HepG2 (cell line): ENCODE measurements around the gene HES6. TPM values are rescaled to one million over a fixed set of nuclear protein-coding genes. Genes with fewer than 3 reads are reported as not detected.

Source experiments
- ELF1 ChIP-seq: sonication (generic); formaldehyde crosslinking; IDR thresholded peaks from 2 replicates; pipeline ENCODE4 v1.4.0; 2020; ENCODE audit warnings: missing genetic modification reagents
- GABPA ChIP-seq, 2 experiments: IDR thresholded peaks; 2 replicates each; pipeline ENCODE4 v1.6.1; 2011 to 2016; ENCODE audit warnings: low read depth in 2 of 2, low read length in 1 of 2, missing biosample characterization in 1 of 2, missing genetic modification characterization in 1 of 2
- GFI1 ChIP-seq: sonication (generic); formaldehyde crosslinking; IDR thresholded peaks from 2 replicates; pipeline ENCODE4 v1.5.0; 2020; ENCODE audit warnings: missing genetic modification reagents, mild to moderate bottlenecking, borderline replicate concordance
- NFKB2 ChIP-seq: sonication (generic); formaldehyde crosslinking; IDR thresholded peaks from 2 replicates; pipeline ENCODE4 v1.4.0; 2020; ENCODE audit warnings: missing genetic modification reagents, borderline replicate concordance
- NKX3-1 ChIP-seq: sonication (generic); formaldehyde crosslinking; IDR thresholded peaks from 2 replicates; pipeline ENCODE4 v1.5.0; 2020; ENCODE audit warnings: missing genetic modification reagents
- NR1H2 ChIP-seq: sonication (generic); formaldehyde crosslinking; IDR thresholded peaks from 2 replicates; pipeline ENCODE4 v1.8.1; 2022; ENCODE audit warnings: low read depth, missing genetic modification reagents, borderline replicate concordance
- REL ChIP-seq: sonication (generic); formaldehyde crosslinking; conservative IDR thresholded peaks from 2 replicates; pipeline ENCODE4 v1.8.0; 2022; ENCODE audit warnings: mild to moderate bottlenecking, missing genetic modification reagents, moderate library complexity
- SNAPC4 ChIP-seq: sonication (generic); formaldehyde crosslinking; IDR thresholded peaks from 2 replicates; pipeline ENCODE4 v1.4.0; 2020; ENCODE audit warnings: mild to moderate bottlenecking, missing genetic modification reagents
- STAG1 ChIP-seq: sonication (generic); formaldehyde crosslinking; IDR thresholded peaks from 2 replicates; pipeline ENCODE4 v1.4.0; 2020; ENCODE audit warnings: missing genetic modification reagents
- TAF15 ChIP-seq: fragments of 200-400 bp; formaldehyde crosslinking; IDR thresholded peaks from one replicate; pipeline ENCODE4 v1.6.1; 2018; ENCODE audit warnings: mild to moderate bottlenecking, low read depth, low read length; ENCODE audit not compliant: poor library complexity, severe bottlenecking
- ZBTB39 ChIP-seq: sonication (generic); formaldehyde crosslinking; IDR thresholded peaks from 2 replicates; pipeline ENCODE4 v1.5.0; 2020; ENCODE audit warnings: missing genetic modification reagents
- ZKSCAN1 ChIP-seq: fragments of 150-350 bp; IDR thresholded peaks from 2 replicates; pipeline ENCODE4 v1.6.1; 2014; ENCODE audit warnings: low read length
- ZNF24 ChIP-seq: fragments of 450-650 bp; IDR thresholded peaks from 2 replicates; pipeline ENCODE4 v1.6.1; 2017; ENCODE audit warnings: antibody characterized with exemption, mild to moderate bottlenecking
- ZNF569 ChIP-seq: sonication (generic); formaldehyde crosslinking; IDR thresholded peaks from 2 replicates; pipeline ENCODE4 v1.5.0; 2020; ENCODE audit warnings: mild to moderate bottlenecking, missing genetic modification reagents, moderate library complexity, borderline replicate concordance
- ZNF609 ChIP-seq: sonication (generic); formaldehyde crosslinking; IDR thresholded peaks from 2 replicates; pipeline ENCODE4 v1.4.0; 2020; ENCODE audit warnings: mild to moderate bottlenecking, missing genetic modification reagents, borderline replicate concordance
- ZSCAN21 ChIP-seq: sonication (generic); formaldehyde crosslinking; IDR thresholded peaks from 2 replicates; pipeline ENCODE4 v1.8.0; 2022; ENCODE audit warnings: mild to moderate bottlenecking, missing genetic modification reagents, moderate library complexity, borderline replicate concordance
- polyA plus RNA-seq, 8 experiments: library from polyadenylated mRNA; depleted of rRNA in 3 of 8; stranded (reverse) in 7 of 8; unstranded in 1 of 8; fragments of >200 nt; fragmentation: Illumina TruSeq in 4 of 8; extraction: Trizol in 4 of 8; gene quantifications; 2 replicates each; pipeline versions ENCODE4 v1.2.1 to v1.2.3, GENCODE V29; 2011 to 2016; ENCODE audit warnings: low read depth in 4 of 8, missing spikeins in 1 of 8, mixed read lengths in 1 of 8; ENCODE audit not compliant: insufficient read depth in 1 of 8
- total RNA-seq, 5 experiments: library from RNA; depleted of rRNA; stranded (reverse); fragments of >200 nt; fragmentation: Illumina TruSeq; extraction: Trizol; gene quantifications; 2 replicates each; pipeline ENCODE4 v1.2.3, GENCODE V29; 2016; ENCODE audit warnings: low read depth in 1 of 5

The HES6 gene
- total and polyA plus RNA-seq, 2 of the 13 experiments (the other 11 are each of a cell fraction or from before 2014, with no cell fraction given), result 19.5 to 82.8 TPM

- TF ChIP-seq SNAPC4 (peak; percentile 59), ZBTB39 (CRISPR knock-in tag) (peak; percentile 55; the same call in 1 of the 2 replicates), ZNF609 (CRISPR knock-in tag) (no peak), REL (no peak), ELF1 (CRISPR knock-in tag) (no peak), NFKB2 (no peak), GFI1 (CRISPR knock-in tag) (no peak), ZNF24 (no peak), NR1H2 (CRISPR knock-in tag) (no peak), ZNF569 (CRISPR knock-in tag) (no peak), NKX3-1 (no peak), TAF15 (no peak), GABPA (IDR thresholded peaks at IDR 0.05; ENCODE audit: low read depth, low read length) (no peak), GABPA (CRISPR knock-in tag; IDR thresholded peaks at IDR 0.05; ENCODE audit: low read depth) (peak; percentile 51; the same call in 1 of the 2 replicates), ZSCAN21 (CRISPR knock-in tag) (peak; percentile 46), ZKSCAN1 (no peak), STAG1 (CRISPR knock-in tag) (peak; percentile 34)
Measured at GRCh38 chr2:238287737-238288649, 48.2 kb upstream of the HES6 start, which contains the start of gene PER2 (continued).
